OCI-M2 (cell line): ENCODE measurements around the gene KAT6B.
"Not testable (repeated sequence)": the region's sequence is repeated elsewhere in the genome, so short reads cannot be mapped to it uniquely, and the experiment has no call there.

Experiments used
- DNase-seq: peaks from one replicate; lab custom pipeline; 2025; ENCODE audit not compliant: unreplicated experiment; lab: John Stamatoyannopoulos, UW

Gene KAT6B

GRCh38 chr10:74916283-74916682, 89.9 kb downstream of the KAT6B start:
- DNase-seq = no peak

GRCh38 chr10:74917481-74918077, 91.2 kb downstream of the KAT6B start:
- DNase-seq = no peak

GRCh38 chr10:74919671-74920070, 93.3 kb downstream of the KAT6B start:
- DNase-seq = no peak

- not testable (repeated sequence) for DNase-seq
Observed at GRCh38 chr10:74921070-74921469, 94.7 kb downstream of the KAT6B start.

- DNase-seq = no peak
Observed at GRCh38 chr10:74921744-74922143, 95.3 kb downstream of the KAT6B start.

- no peak for DNase-seq
Observed at GRCh38 chr10:74922921-74923320, 96.5 kb downstream of the KAT6B start.

GRCh38 chr10:74923556-74923955, 97.2 kb downstream of the KAT6B start:
- DNase-seq = no peak

- DNase-seq = no peak
Observed at GRCh38 chr10:74924251-74924963, 98.0 kb downstream of the KAT6B start.

GRCh38 chr10:74925291-74925690, 98.9 kb downstream of the KAT6B start:
- DNase-seq = no peak

GRCh38 chr10:74925708-74926107, 99.3 kb downstream of the KAT6B start:
- DNase-seq = no peak

- DNase-seq = no peak
Observed at GRCh38 chr10:74926791-74927585, 100.6 kb downstream of the KAT6B start.

GRCh38 chr10:74927701-74928100, 101.3 kb downstream of the KAT6B start:
- no peak for DNase-seq

- no peak for DNase-seq
Observed at GRCh38 chr10:74928742-74929191, 102.4 kb downstream of the KAT6B start.

- DNase-seq = no peak
Observed at GRCh38 chr10:74929197-74929596, 102.8 kb downstream of the KAT6B start.

GRCh38 chr10:74930965-74931364, 104.6 kb downstream of the KAT6B start:
- DNase-seq = no peak

GRCh38 chr10:74932648-74933047, 106.2 kb downstream of the KAT6B start:
- DNase-seq = no peak

- no peak for DNase-seq
Observed at GRCh38 chr10:74934100-74934812, 107.9 kb downstream of the KAT6B start.

- DNase-seq = no peak
Observed at GRCh38 chr10:74936577-74937265, 110.3 kb downstream of the KAT6B start.

- no peak for DNase-seq
Observed at GRCh38 chr10:74937266-74937856, 111.0 kb downstream of the KAT6B start.

GRCh38 chr10:74944205-74944604, 117.8 kb downstream of the KAT6B start:
- DNase-seq = no peak
